GM23338 (cell line): ENCODE measurements around the gene PER2. TPM values are rescaled to one million over a fixed set of nuclear protein-coding genes. Genes with fewer than 3 reads are reported as not detected.

ENCODE experiments used
- ATAC-seq: fragments of 200-7000 bp; cut with Tn5 transposase; 3 replicates; pipeline ENCODE4 v1.9.1; 2020
- DNase-seq: peaks from one replicate; pipeline ENCODE4 v3.0.0-alpha.2; 2015; ENCODE audit warnings: low spot score
- H2AFZ ChIP-seq: fragments of 200-600 bp; sonication (generic); 2 replicates; pipeline ENCODE4 v1.8.0; 2016; ENCODE audit warnings: antibody characterized with exemption, mild to moderate bottlenecking, moderate library complexity
- H3F3A ChIP-seq: fragments of 200-600 bp; sonication (generic); replicated peaks from 2 replicates; pipeline ENCODE4 v1.8.0; 2017; ENCODE audit warnings: antibody characterized with exemption, mixed run types, low read depth
- H3K27ac ChIP-seq: fragments of 200-600 bp; sonication (generic); 2 replicates; pipeline ENCODE4 v1.6.1; 2016; ENCODE audit warnings: low read depth
- H3K27me3 ChIP-seq: fragments of 200-600 bp; sonication (generic); 2 replicates; pipeline ENCODE4 v1.8.0; 2016; ENCODE audit warnings: mild to moderate bottlenecking, mixed run types, moderate library complexity; ENCODE audit not compliant: insufficient read depth
- H3K36me3 ChIP-seq: fragments of 200-600 bp; sonication (generic); 2 replicates; pipeline ENCODE4 v1.8.0; 2016; ENCODE audit warnings: mild to moderate bottlenecking; ENCODE audit not compliant: insufficient read depth
- H3K4me1 ChIP-seq: fragments of 200-600 bp; sonication (generic); 2 replicates; pipeline ENCODE4 v1.8.0; 2016; ENCODE audit warnings: mild to moderate bottlenecking, moderate library complexity; ENCODE audit not compliant: insufficient read depth
- H3K4me2 ChIP-seq: fragments of 200-600 bp; sonication (generic); 2 replicates; pipeline ENCODE4 v1.7.1; 2017; ENCODE audit warnings: mixed run types
- H3K4me3 ChIP-seq: fragments of 200-600 bp; sonication (generic); 2 replicates; pipeline ENCODE4 v1.6.1; 2016; ENCODE audit warnings: mixed run types
- H3K79me2 ChIP-seq: fragments of 200-600 bp; sonication (generic); replicated peaks from 2 replicates; pipeline ENCODE4 v1.8.0; 2017; ENCODE audit warnings: mild to moderate bottlenecking; ENCODE audit not compliant: insufficient read depth
- H3K9me2 ChIP-seq: fragments of 200-600 bp; sonication (generic); 2 replicates; pipeline ENCODE4 v1.8.0; 2017; ENCODE audit not compliant: insufficient read depth
- H4K20me1 ChIP-seq: fragments of 200-600 bp; sonication (generic); replicated peaks from 2 replicates; pipeline ENCODE4 v1.8.0; 2017; ENCODE audit warnings: mild to moderate bottlenecking; ENCODE audit not compliant: insufficient read depth
- H3K27ac Mint-ChIP-seq: 2 replicates; pipeline ENCODE4 v1.8.0; 2020; ENCODE audit warnings: inconsistent platforms, mild to moderate bottlenecking, moderate library complexity, mixed read lengths
- H3K27me3 Mint-ChIP-seq: 3 replicates; pipeline ENCODE4 v1.8.0; 2022; ENCODE audit warnings: low read depth, mild to moderate bottlenecking, moderate library complexity, mixed read lengths, inconsistent platforms; ENCODE audit not compliant: insufficient read depth, poor library complexity
- H3K36me3 Mint-ChIP-seq: 3 replicates; pipeline ENCODE4 v1.8.0; 2021; ENCODE audit warnings: low read depth, mild to moderate bottlenecking, inconsistent platforms, moderate library complexity, mixed read lengths
- H3K4me1 Mint-ChIP-seq: 3 replicates; pipeline ENCODE4 v1.8.0; 2020; ENCODE audit warnings: mild to moderate bottlenecking, inconsistent platforms, mixed read lengths
- H3K4me3 Mint-ChIP-seq: 3 replicates; pipeline ENCODE4 v1.8.0; 2021; ENCODE audit warnings: moderate library complexity, mild to moderate bottlenecking, inconsistent platforms, mixed read lengths
- H3K9me3 Mint-ChIP-seq: 3 replicates; pipeline ENCODE4 v1.8.0; 2020; ENCODE audit warnings: moderate library complexity, mild to moderate bottlenecking, inconsistent platforms, mixed read lengths
- CREB1 ChIP-seq: fragments of 250-450 bp; sonication (Bioruptor Pico); IDR thresholded peaks from 2 replicates; pipeline ENCODE4 v1.5.0; 2020; ENCODE audit warnings: low read depth, mild to moderate bottlenecking, moderate library complexity
- EZH2phosphoT487 ChIP-seq: fragments of 200-600 bp; sonication (generic); IDR thresholded peaks from one replicate; pipeline ENCODE4 v1.8.1; 2018; ENCODE audit warnings: antibody characterized with exemption; ENCODE audit not compliant: unreplicated experiment
- NANOG ChIP-seq: IDR thresholded peaks from 2 replicates; pipeline ENCODE4 v1.6.1; 2016; ENCODE audit warnings: antibody characterized with exemption, borderline replicate concordance
- POLR2AphosphoS5 ChIP-seq: IDR thresholded peaks from 2 replicates; pipeline ENCODE4 v1.6.1; 2016; ENCODE audit warnings: antibody characterized with exemption, low read depth
- STAT1 ChIP-seq: IDR thresholded peaks from one replicate; pipeline ENCODE4 v1.6.1; 2016; ENCODE audit warnings: antibody characterized with exemption; ENCODE audit not compliant: unreplicated experiment
- ZNF331 ChIP-seq: fragments of 250-450 bp; sonication (Bioruptor Pico); IDR thresholded peaks from 2 replicates; pipeline ENCODE4 v1.5.0; 2020; ENCODE audit warnings: low read depth, mild to moderate bottlenecking, moderate library complexity
- polyA plus RNA-seq: library from polyadenylated mRNA; unstranded; fragments of >200 nt; fragmentation: Nextera tagmentation; extraction: Ambion mirVana; gene quantifications from 2 replicates; pipeline ENCODE4 v1.2.1, GENCODE V29; 2016
- total RNA-seq: library from RNA; depleted of rRNA; stranded (reverse); fragments of >200 nt; shearing (Covaris generic); gene quantifications from 2 replicates; pipeline ENCODE4 v1.2.3, GENCODE V29; 2014
- TF ChIP-seq, protein P1 (sequence below), 2 experiments: fragments of 200-600 bp in 1 of 2; sonication (generic) in 1 of 2; conservative IDR thresholded peaks; 2 replicates each; pipeline versions ENCODE4 v1.5.1 to v1.6.1; 2016 to 2017; ENCODE audit warnings: antibody characterized with exemption in 2 of 2, low read depth in 2 of 2, mild to moderate bottlenecking in 2 of 2, moderate library complexity in 1 of 2
- TF ChIP-seq, protein P2 (sequence below): IDR thresholded peaks from one replicate; pipeline ENCODE4 v1.6.1; 2018; ENCODE audit warnings: antibody characterized with exemption; ENCODE audit not compliant: unreplicated experiment
- TF ChIP-seq, protein P3 (sequence below): IDR thresholded peaks from 2 replicates; pipeline ENCODE4 v1.6.1; 2016; ENCODE audit warnings: antibody characterized with exemption

PER2 gene
- total and polyA plus RNA-seq, 2 experiments from 2014 or later: 2.2 to 4.6 TPM

DNA sequence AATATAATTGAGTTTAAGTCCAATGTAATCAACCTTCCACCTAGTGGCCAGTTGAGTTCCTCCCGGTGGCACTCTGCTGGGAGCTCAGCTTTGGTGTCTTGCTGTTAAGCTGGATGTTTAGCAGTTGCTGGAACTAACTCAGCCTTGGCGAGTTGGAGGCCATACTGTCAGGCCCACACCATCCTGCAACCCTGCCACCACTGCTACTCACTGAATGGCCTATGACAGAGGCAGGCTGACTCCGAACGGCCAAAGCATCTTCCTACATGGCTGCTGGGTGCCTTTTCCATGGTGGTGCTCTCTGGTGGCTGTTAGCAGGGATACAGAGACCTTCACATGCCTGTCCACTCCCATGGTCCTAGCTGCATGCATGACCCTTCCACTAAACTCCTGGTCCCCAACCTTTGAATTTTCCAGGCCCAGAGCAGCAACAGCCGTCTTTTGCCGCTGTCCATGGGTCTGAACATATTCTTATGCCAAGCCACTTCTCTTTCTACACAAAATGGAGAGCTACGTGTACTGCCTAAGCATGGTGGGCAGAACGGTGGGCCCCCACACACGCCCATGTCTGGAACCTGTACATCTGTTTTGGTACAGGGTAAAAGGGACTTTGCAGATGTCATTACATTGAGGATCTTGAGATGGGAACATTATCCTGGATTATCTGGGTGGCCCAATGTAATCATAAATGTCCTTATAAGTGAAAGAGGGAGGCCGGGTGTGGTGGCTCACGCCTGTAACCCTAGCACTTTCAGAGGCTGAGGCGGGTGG is 16.9 kb upstream of the PER2 start:
- Mint-ChIP-seq H3K4me1 (peaks cover 5% of the 10 kb centered on the region), H3K27ac (no peak overlapping the region), H3K36me3 (no peaks in the 10 kb centered on the region), H3K9me3 (no peaks in the 10 kb centered on the region), H3K4me3 (no peak overlapping the region), H3K27me3 (peaks cover 2% of the 10 kb centered on the region)
- Histone ChIP-seq H3K9me2 (no peaks in the 10 kb centered on the region), H3K79me2 (no peaks in the 10 kb centered on the region), H2AFZ (no peak overlapping the region), H3K27ac (no peak overlapping the region), H3F3A (no peaks in the 10 kb centered on the region), H4K20me1 (no peaks in the 10 kb centered on the region), H3K4me1 (no peaks in the 10 kb centered on the region), H3K4me2 (no peak overlapping the region), H3K4me3 (no peak overlapping the region), H3K36me3 (no peaks in the 10 kb centered on the region), H3K27me3 (no peaks in the 10 kb centered on the region)
- peak; percentile 51 for ATAC-seq
- TF ChIP-seq, protein P1, sequence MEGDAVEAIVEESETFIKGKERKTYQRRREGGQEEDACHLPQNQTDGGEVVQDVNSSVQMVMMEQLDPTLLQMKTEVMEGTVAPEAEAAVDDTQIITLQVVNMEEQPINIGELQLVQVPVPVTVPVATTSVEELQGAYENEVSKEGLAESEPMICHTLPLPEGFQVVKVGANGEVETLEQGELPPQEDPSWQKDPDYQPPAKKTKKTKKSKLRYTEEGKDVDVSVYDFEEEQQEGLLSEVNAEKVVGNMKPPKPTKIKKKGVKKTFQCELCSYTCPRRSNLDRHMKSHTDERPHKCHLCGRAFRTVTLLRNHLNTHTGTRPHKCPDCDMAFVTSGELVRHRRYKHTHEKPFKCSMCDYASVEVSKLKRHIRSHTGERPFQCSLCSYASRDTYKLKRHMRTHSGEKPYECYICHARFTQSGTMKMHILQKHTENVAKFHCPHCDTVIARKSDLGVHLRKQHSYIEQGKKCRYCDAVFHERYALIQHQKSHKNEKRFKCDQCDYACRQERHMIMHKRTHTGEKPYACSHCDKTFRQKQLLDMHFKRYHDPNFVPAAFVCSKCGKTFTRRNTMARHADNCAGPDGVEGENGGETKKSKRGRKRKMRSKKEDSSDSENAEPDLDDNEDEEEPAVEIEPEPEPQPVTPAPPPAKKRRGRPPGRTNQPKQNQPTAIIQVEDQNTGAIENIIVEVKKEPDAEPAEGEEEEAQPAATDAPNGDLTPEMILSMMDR (conservative IDR thresholded peaks at IDR 0.05; ENCODE audit: low read depth in 2 of 2): peak; percentile 25 to 41; a peak in 3 of 4 replicates
- TF ChIP-seq EZH2phosphoT487 (no peak), ZNF331 (no peak)
- DNase-seq: peak; percentile 51

DNA sequence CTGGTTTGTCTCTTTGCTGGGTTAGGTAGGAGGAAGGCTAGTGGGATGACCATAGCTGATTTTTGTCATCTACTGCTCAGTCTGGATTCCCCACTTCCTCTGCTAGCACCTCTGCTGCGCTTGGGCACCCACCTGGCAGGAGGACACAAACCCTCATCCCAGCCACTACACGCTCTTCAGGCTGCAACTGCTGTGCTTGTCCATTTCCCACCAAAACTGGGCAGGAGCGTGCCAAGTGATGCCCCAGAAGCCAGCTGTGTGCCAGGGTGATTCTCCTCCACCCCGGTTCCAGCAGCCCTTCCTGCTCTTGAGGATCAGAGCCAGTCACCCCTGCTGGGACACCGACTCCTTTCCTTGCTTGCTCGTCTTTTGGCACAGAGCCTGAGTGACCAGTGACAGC is 15.7 kb upstream of the PER2 start:
- DNase-seq: no peak
- Mint-ChIP-seq H3K36me3 (no peaks in the 10 kb centered on the region), H3K4me1 (peaks cover 5% of the 10 kb centered on the region), H3K9me3 (no peaks in the 10 kb centered on the region), H3K27me3 (peaks cover 2% of the 10 kb centered on the region), H3K4me3 (no peak overlapping the region), H3K27ac (no peak overlapping the region)
- Histone ChIP-seq H3K79me2 (no peaks in the 10 kb centered on the region), H3F3A (no peaks in the 10 kb centered on the region), H3K4me2 (no peak overlapping the region), H3K4me1 (no peaks in the 10 kb centered on the region), H3K27ac (no peak overlapping the region), H3K9me2 (no peaks in the 10 kb centered on the region), H3K27me3 (no peaks in the 10 kb centered on the region), H3K4me3 (no peak overlapping the region), H4K20me1 (no peaks in the 10 kb centered on the region), H3K36me3 (no peaks in the 10 kb centered on the region), H2AFZ (no peak overlapping the region)
- ATAC-seq: no peak
- TF ChIP-seq STAT1 (no peak), CREB1 (CRISPR knock-in tag) (no peak), POLR2AphosphoS5 (no peak), NANOG (no peak)
- TF ChIP-seq, protein P2, sequence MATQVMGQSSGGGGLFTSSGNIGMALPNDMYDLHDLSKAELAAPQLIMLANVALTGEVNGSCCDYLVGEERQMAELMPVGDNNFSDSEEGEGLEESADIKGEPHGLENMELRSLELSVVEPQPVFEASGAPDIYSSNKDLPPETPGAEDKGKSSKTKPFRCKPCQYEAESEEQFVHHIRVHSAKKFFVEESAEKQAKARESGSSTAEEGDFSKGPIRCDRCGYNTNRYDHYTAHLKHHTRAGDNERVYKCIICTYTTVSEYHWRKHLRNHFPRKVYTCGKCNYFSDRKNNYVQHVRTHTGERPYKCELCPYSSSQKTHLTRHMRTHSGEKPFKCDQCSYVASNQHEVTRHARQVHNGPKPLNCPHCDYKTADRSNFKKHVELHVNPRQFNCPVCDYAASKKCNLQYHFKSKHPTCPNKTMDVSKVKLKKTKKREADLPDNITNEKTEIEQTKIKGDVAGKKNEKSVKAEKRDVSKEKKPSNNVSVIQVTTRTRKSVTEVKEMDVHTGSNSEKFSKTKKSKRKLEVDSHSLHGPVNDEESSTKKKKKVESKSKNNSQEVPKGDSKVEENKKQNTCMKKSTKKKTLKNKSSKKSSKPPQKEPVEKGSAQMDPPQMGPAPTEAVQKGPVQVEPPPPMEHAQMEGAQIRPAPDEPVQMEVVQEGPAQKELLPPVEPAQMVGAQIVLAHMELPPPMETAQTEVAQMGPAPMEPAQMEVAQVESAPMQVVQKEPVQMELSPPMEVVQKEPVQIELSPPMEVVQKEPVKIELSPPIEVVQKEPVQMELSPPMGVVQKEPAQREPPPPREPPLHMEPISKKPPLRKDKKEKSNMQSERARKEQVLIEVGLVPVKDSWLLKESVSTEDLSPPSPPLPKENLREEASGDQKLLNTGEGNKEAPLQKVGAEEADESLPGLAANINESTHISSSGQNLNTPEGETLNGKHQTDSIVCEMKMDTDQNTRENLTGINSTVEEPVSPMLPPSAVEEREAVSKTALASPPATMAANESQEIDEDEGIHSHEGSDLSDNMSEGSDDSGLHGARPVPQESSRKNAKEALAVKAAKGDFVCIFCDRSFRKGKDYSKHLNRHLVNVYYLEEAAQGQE: no peak
- TF ChIP-seq, protein P3, sequence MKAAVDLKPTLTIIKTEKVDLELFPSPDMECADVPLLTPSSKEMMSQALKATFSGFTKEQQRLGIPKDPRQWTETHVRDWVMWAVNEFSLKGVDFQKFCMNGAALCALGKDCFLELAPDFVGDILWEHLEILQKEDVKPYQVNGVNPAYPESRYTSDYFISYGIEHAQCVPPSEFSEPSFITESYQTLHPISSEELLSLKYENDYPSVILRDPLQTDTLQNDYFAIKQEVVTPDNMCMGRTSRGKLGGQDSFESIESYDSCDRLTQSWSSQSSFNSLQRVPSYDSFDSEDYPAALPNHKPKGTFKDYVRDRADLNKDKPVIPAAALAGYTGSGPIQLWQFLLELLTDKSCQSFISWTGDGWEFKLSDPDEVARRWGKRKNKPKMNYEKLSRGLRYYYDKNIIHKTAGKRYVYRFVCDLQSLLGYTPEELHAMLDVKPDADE: no peak
